PC-3 (cell line): ENCODE measurements around the gene ST6GALNAC4.
"Not testable (repeated sequence)": the region's sequence is repeated elsewhere in the genome, so short reads cannot be mapped to it uniquely, and the experiment has no call there.

Source experiments
- CTCF ChIP-seq: fragments of 300-600 bp; sonication (generic); conservative IDR thresholded peaks from 2 replicates; pipeline ENCODE4 v1.5.1; 2017; ENCODE audit warnings: antibody characterized with exemption, low read depth, mild to moderate bottlenecking, low read length
- EZH2phosphoT487 ChIP-seq: fragments of 300-600 bp; sonication (generic); IDR thresholded peaks from 2 replicates; pipeline ENCODE4 v1.6.1; 2018; ENCODE audit warnings: mild to moderate bottlenecking, antibody characterized with exemption, low read length, borderline replicate concordance

GRCh38 chr9:127881715-127882114 is 35.1 kb downstream of the ST6GALNAC4 start:
- TF ChIP-seq CTCF, EZH2phosphoT487: not testable (repeated sequence)
